Loucy (cell line): ENCODE measurements around the gene FADS1.

Source experiments
- H2AFZ ChIP-seq: fragments of 200-600 bp; sonication (generic); 2 replicates; pipeline ENCODE4 v1.6.0; 2016; ENCODE audit warnings: antibody characterized with exemption, mild to moderate bottlenecking, low read length, moderate library complexity
- H3F3A ChIP-seq: fragments of 200-600 bp; 2 replicates; pipeline ENCODE4 v1.6.0; 2016; ENCODE audit warnings: antibody characterized with exemption, low read depth, mild to moderate bottlenecking
- H3K27me3 ChIP-seq: fragments of 200-600 bp; sonication (generic); 2 replicates; pipeline ENCODE4 v1.6.1; 2014; ENCODE audit warnings: low read length, mild to moderate bottlenecking; ENCODE audit not compliant: insufficient read depth, poor library complexity, severe bottlenecking
- H3K36me3 ChIP-seq: fragments of 200-600 bp; sonication (generic); 2 replicates; pipeline ENCODE4 v1.6.1; 2016; ENCODE audit warnings: low read length; ENCODE audit not compliant: insufficient read depth
- H3K4me1 ChIP-seq: fragments of 200-600 bp; sonication (generic); 2 replicates; pipeline ENCODE4 v1.5.1; 2014; ENCODE audit warnings: low read length, mild to moderate bottlenecking; ENCODE audit not compliant: insufficient read depth, poor library complexity, severe bottlenecking
- H3K4me2 ChIP-seq: fragments of 200-600 bp; sonication (generic); 2 replicates; pipeline ENCODE4 v1.6.0; 2014; ENCODE audit warnings: antibody characterized with exemption, low read length, low read depth, mild to moderate bottlenecking; ENCODE audit not compliant: poor library complexity, severe bottlenecking
- H3K4me3 ChIP-seq: fragments of 200-600 bp; sonication (generic); 2 replicates; pipeline ENCODE4 v1.5.1; 2014; ENCODE audit warnings: low read length, mild to moderate bottlenecking, mixed read lengths; ENCODE audit not compliant: poor library complexity, severe bottlenecking
- H3K79me2 ChIP-seq: fragments of 200-600 bp; sonication (generic); 2 replicates; pipeline ENCODE4 v1.6.1; 2014; ENCODE audit warnings: low read length; ENCODE audit not compliant: insufficient read depth
- H3K9ac ChIP-seq: fragments of 200-600 bp; sonication (generic); 2 replicates; pipeline ENCODE4 v1.6.0; 2014; ENCODE audit warnings: mild to moderate bottlenecking, low read depth, low read length, moderate library complexity; ENCODE audit not compliant: poor library complexity, severe bottlenecking
- H3K9me2 ChIP-seq: fragments of 200-600 bp; sonication (generic); replicated peaks from 2 replicates; pipeline ENCODE4 v1.6.1; 2016; ENCODE audit warnings: low read depth, low read length, mixed read lengths
- H3K9me3 ChIP-seq: fragments of 200-600 bp; sonication (generic); 2 replicates; pipeline ENCODE4 v1.6.1; 2014; ENCODE audit warnings: mild to moderate bottlenecking, antibody characterized with exemption, low read length, low read depth; ENCODE audit not compliant: insufficient read depth
- H4K20me1 ChIP-seq: fragments of 200-600 bp; sonication (generic); 2 replicates; pipeline ENCODE4 v1.6.0; 2014; ENCODE audit warnings: antibody characterized with exemption, low read length, mild to moderate bottlenecking; ENCODE audit not compliant: insufficient read depth, poor library complexity, severe bottlenecking
- CTCF ChIP-seq: fragments of 200-600 bp; sonication (generic); conservative IDR thresholded peaks from 2 replicates; pipeline ENCODE4 v1.5.1; 2014; ENCODE audit warnings: mild to moderate bottlenecking, antibody characterized with exemption, low read length
- EZH2phosphoT487 ChIP-seq: fragments of 200-600 bp; IDR thresholded peaks from 2 replicates; pipeline ENCODE4 v1.6.1; 2018; ENCODE audit warnings: antibody characterized with exemption, mild to moderate bottlenecking, moderate library complexity, borderline replicate concordance

FADS1 gene

GRCh38 chr11:61806785-61807184 lies 10.0 kb downstream of the FADS1 start:
- H2AFZ ChIP-seq: no peak overlapping the region
- no peaks in the 10 kb centered on the region for H4K20me1 ChIP-seq
- H3K79me2 ChIP-seq: peaks cover 1% of the 10 kb centered on the region; the same call in 1 of the 2 replicates
- H3K4me3 ChIP-seq: no peak overlapping the region
- H3K9me2 ChIP-seq: no peaks in the 10 kb centered on the region
- H3K9me3 ChIP-seq: no peaks in the 10 kb centered on the region
- H3K9ac ChIP-seq: no peak overlapping the region
- no peak for TF ChIP-seq CTCF
- no peak for TF ChIP-seq EZH2phosphoT487
- no peaks in the 10 kb centered on the region for H3F3A ChIP-seq
- H3K27me3 ChIP-seq: no peaks in the 10 kb centered on the region
- H3K4me2 ChIP-seq: no peak overlapping the region
- H3K36me3 ChIP-seq: peaks cover 93% of the 10 kb centered on the region; the same call in 1 of the 2 replicates
- H3K4me1 ChIP-seq: no peaks in the 10 kb centered on the region

GRCh38 chr11:61805146-61805545 lies 11.7 kb downstream of the FADS1 start:
- Histone ChIP-seq H3K4me3 (no peak overlapping the region), H3K4me1 (no peaks in the 10 kb centered on the region), H3K36me3 (peaks cover 85% of the 10 kb centered on the region; the same call in 1 of the 2 replicates), H4K20me1 (peaks cover 6% of the 10 kb centered on the region), H3K4me2 (no peak overlapping the region), H3F3A (no peaks in the 10 kb centered on the region), H3K9ac (no peak overlapping the region), H3K9me3 (no peaks in the 10 kb centered on the region), H2AFZ (no peak overlapping the region), H3K27me3 (no peaks in the 10 kb centered on the region), H3K79me2 (no peaks in the 10 kb centered on the region; the same call in 1 of the 2 replicates), H3K9me2 (no peaks in the 10 kb centered on the region)
- TF ChIP-seq CTCF: no peak
- no peak for TF ChIP-seq EZH2phosphoT487

GRCh38 chr11:61803889-61804647 lies 12.7 kb downstream of the FADS1 start:
- Histone ChIP-seq H3K36me3 (peaks cover 84% of the 10 kb centered on the region; the same call in 1 of the 2 replicates), H3K27me3 (no peaks in the 10 kb centered on the region), H4K20me1 (peaks cover 6% of the 10 kb centered on the region), H3K9me2 (no peaks in the 10 kb centered on the region), H3K9me3 (no peaks in the 10 kb centered on the region), H3K79me2 (peaks cover 4% of the 10 kb centered on the region; the same call in 1 of the 2 replicates), H2AFZ (no peak overlapping the region), H3K4me3 (no peak overlapping the region), H3F3A (no peaks in the 10 kb centered on the region), H3K4me1 (no peaks in the 10 kb centered on the region), H3K4me2 (no peak overlapping the region), H3K9ac (no peak overlapping the region)
- TF ChIP-seq CTCF (no peak), EZH2phosphoT487 (no peak)
